ENCODE measurements around the gene ST8SIA6. TPM values are rescaled to one million over a fixed set of nuclear protein-coding genes. Genes with fewer than 3 reads are reported as not detected.

The ST8SIA6 gene
- total RNA-seq, 2 donors from 2014 or later, result not detected

DNA sequence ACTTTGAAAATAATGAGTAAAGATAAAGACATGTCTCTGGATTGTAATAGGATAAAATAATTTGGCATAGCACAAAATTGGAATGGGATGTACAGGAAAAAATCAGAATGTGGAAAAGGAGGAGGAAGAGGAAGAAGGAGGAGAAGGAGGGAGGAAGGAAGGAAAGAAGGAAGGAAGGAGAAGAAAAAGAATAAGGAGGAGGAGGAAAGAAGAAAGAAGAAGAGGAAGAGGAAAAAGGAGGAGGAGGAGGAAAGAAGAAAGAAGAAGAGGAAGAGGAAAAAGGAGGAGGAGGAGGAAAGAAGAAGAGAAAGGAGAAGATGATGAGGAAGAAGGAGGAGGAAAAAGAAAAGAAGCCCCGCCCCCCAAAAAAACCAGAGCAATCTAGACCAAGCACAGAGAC, 95.9 kb downstream of the ST8SIA6 start:
- H3K4me3 ChIP-seq, result no peak overlapping the region
- no peak overlapping the region for H3K27ac ChIP-seq
- WGBS, 2 donors, result 92 to 95% methylated on average over 1 of the region's 1 CpG
- no peak for DNase-seq
- TF ChIP-seq POLR2A (IDR thresholded peaks at IDR 0.05) (no peak), CTCF (IDR thresholded peaks at IDR 0.05) (no peak)
- no peaks in the 10 kb centered on the region for H3K36me3 ChIP-seq (replicated peaks in 1 of 2; ENCODE audit: insufficient read depth in 1 of 2, low read depth in 2 of 2)
- no peaks in the 10 kb centered on the region for H3K27me3 ChIP-seq
- intact Hi-C loops (cut with DNase I), result no loop called here
- no peak for ATAC-seq
- no peaks in the 10 kb centered on the region for H3K9me3 ChIP-seq
- peaks cover 15% of the 10 kb centered on the region for H3K4me1 ChIP-seq

GRCh38 chr10:17357781-17358180, 96.6 kb downstream of the ST8SIA6 start:
- H3K27ac ChIP-seq, result no peak overlapping the region
- no peak for DNase-seq
- no peaks in the 10 kb centered on the region for H3K36me3 ChIP-seq (replicated peaks in 1 of 2; ENCODE audit: insufficient read depth in 1 of 2, low read depth in 2 of 2)
- H3K9me3 ChIP-seq, result no peaks in the 10 kb centered on the region
- WGBS, 2 donors, result 49 to 59% methylated on average over 2 of the region's 2 CpGs
- intact Hi-C loops (cut with DNase I), result no loop called here
- H3K27me3 ChIP-seq, result no peaks in the 10 kb centered on the region
- TF ChIP-seq CTCF (IDR thresholded peaks at IDR 0.05) (no peak), POLR2A (IDR thresholded peaks at IDR 0.05) (no peak)
- H3K4me1 ChIP-seq, result peaks cover 15% of the 10 kb centered on the region
- H3K4me3 ChIP-seq, result no peak overlapping the region
- no peak for ATAC-seq

DNA sequence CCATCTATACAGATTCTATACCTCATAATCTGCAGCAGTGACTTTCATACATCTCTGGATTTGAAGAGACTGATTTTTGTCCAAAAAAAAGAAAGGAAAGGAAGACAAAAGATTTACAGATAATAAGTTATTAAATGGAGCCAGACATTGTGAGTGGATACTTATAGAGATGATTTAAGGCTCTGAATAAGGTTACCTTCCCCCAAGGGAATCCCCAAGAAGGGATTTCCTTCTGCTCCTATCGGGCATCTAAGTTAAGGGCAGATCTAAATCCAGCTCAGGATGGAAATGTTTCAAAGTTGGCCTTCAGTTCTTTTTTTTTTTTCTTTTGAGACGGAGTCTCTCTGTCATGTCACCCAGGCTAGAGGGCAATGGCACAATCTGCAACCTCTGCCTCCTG, 97.6 kb downstream of the ST8SIA6 start:
- ATAC-seq, result no peak
- Histone ChIP-seq H3K27me3 (no peaks in the 10 kb centered on the region), H3K9me3 (no peaks in the 10 kb centered on the region), H3K4me3 (no peak overlapping the region), H3K27ac (no peak overlapping the region), H3K4me1 (peaks cover 15% of the 10 kb centered on the region), H3K36me3 (replicated peaks in 1 of 2; ENCODE audit: insufficient read depth in 1 of 2, low read depth in 2 of 2) (no peaks in the 10 kb centered on the region)
- WGBS, 2 donors, result 76 to 89% methylated on average over 2 of the region's 2 CpGs
- no peak for DNase-seq
- no peak for TF ChIP-seq CTCF (IDR thresholded peaks at IDR 0.05)
- TF ChIP-seq POLR2A (IDR thresholded peaks at IDR 0.05), result no peak
- intact Hi-C loops (cut with DNase I), result no loop called here

- H3K36me3 ChIP-seq (replicated peaks in 1 of 2; ENCODE audit: insufficient read depth in 1 of 2, low read depth in 2 of 2), result no peaks in the 10 kb centered on the region
- intact Hi-C loops (cut with DNase I), result no loop called here
- TF ChIP-seq CTCF (IDR thresholded peaks at IDR 0.05) (no peak), POLR2A (IDR thresholded peaks at IDR 0.05) (no peak)
- no peak overlapping the region for H3K27ac ChIP-seq
- WGBS, 2 donors, result 46 to 59% methylated on average over 5 of the region's 5 CpGs
- H3K4me1 ChIP-seq, result peaks cover 17% of the 10 kb centered on the region
- H3K4me3 ChIP-seq, result no peak overlapping the region
- H3K9me3 ChIP-seq, result no peaks in the 10 kb centered on the region
- DNase-seq, result no peak
- H3K27me3 ChIP-seq, result no peaks in the 10 kb centered on the region
- no peak for ATAC-seq
Observed at GRCh38 chr10:17354781-17355180, 99.6 kb downstream of the ST8SIA6 start.

DNA sequence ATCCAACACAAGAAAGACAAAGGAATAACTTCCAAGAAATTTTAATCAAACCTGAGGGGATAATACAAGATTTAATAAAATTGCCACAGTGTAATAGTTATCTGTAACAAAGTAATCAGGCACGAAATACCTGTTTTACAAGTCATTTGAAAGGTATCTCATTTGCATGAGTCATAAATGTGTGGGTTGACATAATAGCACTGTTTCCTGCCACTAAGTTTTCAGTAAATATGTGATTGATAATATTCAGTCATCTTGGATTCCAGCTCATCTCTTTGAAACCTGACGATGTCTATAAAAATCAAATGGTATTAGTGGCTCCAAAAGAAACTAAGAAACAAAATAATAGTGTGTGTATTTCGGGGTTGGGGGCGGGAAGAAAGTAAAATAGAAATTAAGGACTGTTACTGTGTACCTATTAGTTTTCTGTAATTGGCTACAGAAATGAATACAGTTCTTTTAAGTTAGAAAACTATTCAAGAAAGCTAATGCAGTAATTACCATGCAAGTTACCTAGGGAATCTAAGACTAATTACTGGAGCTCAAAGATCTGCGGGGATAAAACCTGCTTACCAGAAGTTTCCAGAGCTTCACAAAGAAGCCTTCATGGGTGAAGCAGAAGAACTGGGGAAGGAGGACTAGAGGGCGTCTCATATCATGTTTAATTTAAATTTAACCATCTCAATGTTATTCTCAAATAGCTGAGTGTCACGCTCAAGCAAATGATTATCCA, 100.7 kb downstream of the ST8SIA6 start:
- no peak for DNase-seq
- ATAC-seq, result no peak
- Histone ChIP-seq H3K4me3 (no peak overlapping the region), H3K27me3 (no peaks in the 10 kb centered on the region), H3K9me3 (no peaks in the 10 kb centered on the region), H3K36me3 (replicated peaks in 1 of 2; ENCODE audit: insufficient read depth in 1 of 2, low read depth in 2 of 2) (no peaks in the 10 kb centered on the region), H3K27ac (no peak overlapping the region), H3K4me1 (peaks cover 27% of the 10 kb centered on the region)
- no peak for TF ChIP-seq CTCF (IDR thresholded peaks at IDR 0.05)
- no peak for TF ChIP-seq POLR2A (IDR thresholded peaks at IDR 0.05)
- 69 to 73% methylated on average over 7 of the region's 7 CpGs for WGBS, 2 donors
- intact Hi-C loops (cut with DNase I), result no loop called here
